BE2C (cell line): ENCODE measurements around the gene EIF2S3.
"Not testable (repeated sequence)": the region's sequence is repeated elsewhere in the genome, so short reads cannot be mapped to it uniquely, and the experiment has no call there.

Experiments
- DNase-seq: peaks from one replicate; pipeline ENCODE4 v3.0.0-alpha.2; 2020
- H3K27me3 ChIP-seq: fragments of 250-450 bp; sonication (Bioruptor Pico); 2 replicates; pipeline ENCODE4 v1.5.1; 2020; ENCODE audit warnings: mild to moderate bottlenecking
- H3K36me3 ChIP-seq: fragments of 250-450 bp; sonication (Bioruptor Pico); 2 replicates; pipeline ENCODE4 v1.5.1; 2020; ENCODE audit warnings: mild to moderate bottlenecking
- H3K4me1 ChIP-seq: fragments of 250-450 bp; sonication (Bioruptor Pico); 2 replicates; pipeline ENCODE4 v1.5.1; 2020
- H3K4me3 ChIP-seq: 2 replicates; pipeline ENCODE4 v1.5.1; 2011; ENCODE audit warnings: low read depth, low read length
- H3K9me3 ChIP-seq: fragments of 250-450 bp; sonication (Bioruptor Pico); 2 replicates; pipeline ENCODE4 v1.5.1; 2020
- CTCF ChIP-seq: IDR thresholded peaks from 2 replicates; pipeline ENCODE4 v1.5.1; 2012; ENCODE audit warnings: mild to moderate bottlenecking, low read depth, low read length

The EIF2S3 gene

DNA sequence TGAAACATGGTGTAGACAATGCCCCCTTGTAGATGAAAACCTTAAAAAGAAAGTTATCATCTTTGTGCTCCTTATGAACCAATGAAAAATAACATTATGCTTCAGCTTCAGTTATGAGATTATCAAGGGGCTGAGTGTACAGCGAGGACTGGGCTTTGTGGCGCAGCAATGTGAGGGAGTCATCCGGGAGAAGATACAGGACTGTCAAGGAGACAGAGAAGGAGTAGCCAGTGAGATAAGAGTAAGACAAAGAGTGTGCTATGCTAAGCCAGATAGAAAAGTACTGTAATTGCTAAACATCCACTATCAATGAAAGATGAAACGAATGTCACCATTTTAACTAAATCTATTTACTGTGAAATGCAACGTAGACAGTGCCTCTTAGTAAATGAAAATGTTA, 24.2 kb upstream of the EIF2S3 start:
- Histone ChIP-seq H3K27me3 (no peaks in the 10 kb centered on the region), H3K9me3 (no peaks in the 10 kb centered on the region), H3K4me1 (no peaks in the 10 kb centered on the region; the same call in 1 of the 2 replicates), H3K36me3 (no peaks in the 10 kb centered on the region), H3K4me3 (no peak overlapping the region)
- TF ChIP-seq CTCF = no peak
- no peak for DNase-seq

GRCh38 chrX:24034485-24034884, 20.3 kb upstream of the EIF2S3 start:
- H3K9me3 ChIP-seq = no peaks in the 10 kb centered on the region
- H3K36me3 ChIP-seq = no peaks in the 10 kb centered on the region
- H3K4me3 ChIP-seq = no peak overlapping the region
- no peak for DNase-seq
- no peaks in the 10 kb centered on the region for H3K4me1 ChIP-seq
- H3K27me3 ChIP-seq = no peaks in the 10 kb centered on the region
- no peak for TF ChIP-seq CTCF

DNA sequence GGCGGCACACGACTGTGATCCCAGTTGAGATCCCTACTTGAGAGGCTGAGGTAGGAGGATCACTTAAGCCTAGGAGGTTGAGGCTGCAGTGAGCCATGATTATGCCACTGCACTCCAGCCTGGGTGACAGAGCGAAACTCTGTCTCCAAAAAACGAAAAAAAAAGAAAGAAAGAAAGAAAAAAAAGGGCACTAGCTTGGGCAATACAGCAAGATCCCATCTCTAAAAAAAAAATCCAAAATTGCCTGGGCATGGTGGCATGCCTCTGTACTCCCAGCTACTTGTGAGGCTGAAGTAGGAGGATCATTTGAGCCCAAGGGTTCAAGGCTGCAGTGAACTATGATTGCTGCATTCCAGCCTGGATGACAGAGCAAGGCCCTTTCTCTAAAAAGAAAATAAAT, 17.0 kb upstream of the EIF2S3 start:
- Histone ChIP-seq H3K4me1 (no peaks in the 10 kb centered on the region), H3K9me3 (no peaks in the 10 kb centered on the region), H3K36me3 (no peaks in the 10 kb centered on the region), H3K4me3 (no peak overlapping the region), H3K27me3 (no peaks in the 10 kb centered on the region)
- DNase-seq = no peak
- no peak for TF ChIP-seq CTCF

DNA sequence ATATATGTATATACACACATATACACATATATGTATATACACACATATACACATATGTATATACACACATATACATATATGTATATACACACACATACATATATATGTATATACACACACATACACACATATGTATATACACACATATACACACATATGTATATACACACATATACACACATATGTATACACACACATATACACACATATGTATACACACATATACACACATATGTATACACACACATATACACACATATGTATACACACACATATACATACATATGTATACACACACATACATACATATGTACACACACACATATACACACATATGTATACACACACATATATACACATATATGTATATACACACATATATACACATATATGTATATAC, 8.7 kb upstream of the EIF2S3 start:
- not testable (repeated sequence) for H3K4me3 ChIP-seq, DNase-seq, H3K36me3 ChIP-seq, H3K27me3 ChIP-seq, H3K9me3 ChIP-seq, H3K4me1 ChIP-seq

GRCh38 chrX:24049643-24050042, 5.1 kb upstream of the EIF2S3 start:
- H3K27me3 ChIP-seq, H3K9me3 ChIP-seq, H3K36me3 ChIP-seq, H3K4me1 ChIP-seq, H3K4me3 ChIP-seq, DNase-seq: not testable (repeated sequence)

- H3K4me1 ChIP-seq, H3K9me3 ChIP-seq, H3K36me3 ChIP-seq, H3K27me3 ChIP-seq, DNase-seq, H3K4me3 ChIP-seq: not testable (repeated sequence)
Observed at GRCh38 chrX:24050522-24051318, 4.0 kb upstream of the EIF2S3 start.

- Histone ChIP-seq H3K36me3 (peaks cover 23% of the 10 kb centered on the region), H3K9me3 (no peaks in the 10 kb centered on the region), H3K4me3 (no peak overlapping the region), H3K4me1 (no peaks in the 10 kb centered on the region), H3K27me3 (no peaks in the 10 kb centered on the region)
- no peak for TF ChIP-seq CTCF
- DNase-seq = no peak
Observed at GRCh38 chrX:24055043-24055356, 244 bp downstream of the EIF2S3 start.

DNA sequence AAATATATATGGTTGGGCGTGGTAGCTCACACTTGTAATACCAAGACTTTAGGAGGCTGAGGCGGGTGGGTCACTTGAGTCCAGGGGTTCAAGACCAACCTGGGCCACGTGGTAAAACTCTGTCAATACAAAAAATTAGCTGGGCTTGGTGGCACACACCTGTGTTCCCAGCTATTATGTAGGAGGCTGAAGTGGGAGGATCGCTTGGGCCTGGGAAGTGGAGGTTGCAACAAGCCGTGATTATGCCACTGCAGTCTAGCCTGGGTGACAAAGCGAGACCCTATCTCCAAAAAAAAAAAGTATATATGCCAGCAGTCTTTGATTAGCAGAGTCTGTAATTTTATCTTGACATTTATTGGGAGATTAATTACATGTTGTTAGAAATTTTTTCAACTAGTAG, 8.7 kb downstream of the EIF2S3 start:
- H3K9me3 ChIP-seq = no peaks in the 10 kb centered on the region
- TF ChIP-seq CTCF = no peak
- DNase-seq = no peak
- H3K36me3 ChIP-seq = peaks cover 73% of the 10 kb centered on the region
- no peaks in the 10 kb centered on the region for H3K27me3 ChIP-seq
- H3K4me3 ChIP-seq = no peak overlapping the region
- H3K4me1 ChIP-seq = no peaks in the 10 kb centered on the region
